Measurements from ENCODE around the gene NEDD9. TPM values are rescaled to one million over a fixed set of nuclear protein-coding genes. Genes with fewer than 3 reads are reported as not detected.
A peak's percentile ranks its signal among the peaks of the same experiment; 100 is the strongest.

Gene NEDD9
- total RNA-seq, 4 donors from 2014 or later, result 19.8 to 49.4 (median 35.6) TPM

DNA sequence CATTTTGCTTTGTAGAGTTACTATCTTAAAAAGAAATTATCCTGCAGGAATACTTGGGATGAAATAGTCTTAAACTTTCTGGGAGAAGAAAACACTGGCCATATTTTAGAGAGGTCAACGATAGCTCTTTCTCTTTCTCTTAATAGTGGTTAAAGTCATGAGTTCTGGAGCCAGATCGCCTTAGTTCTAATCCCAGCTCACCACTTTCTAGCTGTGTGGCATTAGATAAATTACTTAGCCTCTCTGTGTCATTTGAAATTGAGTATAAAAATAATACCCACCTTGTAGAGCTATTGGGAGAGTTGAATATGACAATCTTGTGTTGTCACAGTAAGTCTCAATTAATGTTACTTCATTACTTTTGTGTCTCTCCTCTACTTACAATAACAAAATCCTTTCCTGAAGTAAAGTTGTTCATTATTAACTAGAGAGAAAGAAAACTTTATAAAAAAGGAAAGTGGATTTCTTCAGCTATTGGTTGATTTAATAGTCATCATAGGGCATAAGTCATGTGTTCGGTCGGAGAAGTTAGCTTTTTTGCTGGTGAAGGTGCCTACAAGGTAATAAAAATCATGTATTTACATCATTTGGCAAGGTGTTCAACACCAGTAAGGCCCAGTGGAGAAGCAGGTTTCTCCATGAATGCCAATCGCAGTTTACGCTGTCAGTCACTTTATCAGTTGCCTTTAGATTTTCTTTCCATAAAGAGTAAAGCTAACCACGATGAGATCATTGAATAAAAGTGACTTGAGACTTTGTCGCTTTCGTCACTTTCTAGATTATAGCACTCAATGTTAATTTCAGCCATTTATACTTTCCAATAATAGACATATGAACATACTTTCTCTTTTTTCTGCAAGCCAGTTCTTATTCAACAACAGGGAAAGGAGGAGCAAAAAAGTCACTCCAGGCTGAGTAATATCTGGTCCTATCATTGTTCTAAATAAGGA lies 2.0 kb downstream of the NEDD9 start:
- intact Hi-C loops (cut with DNase I; ENCODE audit: low total_unique reads), result loop anchor here (5.0 to 10.0 kb wide), 5 partner anchors 58 to 344 kb away; partner anchors contain the start of gene SMIM13
- H3K9me3 ChIP-seq, result no peaks in the 10 kb centered on the region
- peak overlapping the region; percentile 61 to 91 (median 66) for H3K4me3 ChIP-seq
- peaks cover 6 to 12% of the 10 kb centered on the region in 2 donors for H3K4me1 ChIP-seq
- in situ Hi-C loops (cut with MboI; ENCODE audit: low sequenced_read_pairs in 4 of 4), result no loop called here
- no peak for TF ChIP-seq POLR2A (IDR thresholded peaks at IDR 0.05)
- TF ChIP-seq, protein P1, sequence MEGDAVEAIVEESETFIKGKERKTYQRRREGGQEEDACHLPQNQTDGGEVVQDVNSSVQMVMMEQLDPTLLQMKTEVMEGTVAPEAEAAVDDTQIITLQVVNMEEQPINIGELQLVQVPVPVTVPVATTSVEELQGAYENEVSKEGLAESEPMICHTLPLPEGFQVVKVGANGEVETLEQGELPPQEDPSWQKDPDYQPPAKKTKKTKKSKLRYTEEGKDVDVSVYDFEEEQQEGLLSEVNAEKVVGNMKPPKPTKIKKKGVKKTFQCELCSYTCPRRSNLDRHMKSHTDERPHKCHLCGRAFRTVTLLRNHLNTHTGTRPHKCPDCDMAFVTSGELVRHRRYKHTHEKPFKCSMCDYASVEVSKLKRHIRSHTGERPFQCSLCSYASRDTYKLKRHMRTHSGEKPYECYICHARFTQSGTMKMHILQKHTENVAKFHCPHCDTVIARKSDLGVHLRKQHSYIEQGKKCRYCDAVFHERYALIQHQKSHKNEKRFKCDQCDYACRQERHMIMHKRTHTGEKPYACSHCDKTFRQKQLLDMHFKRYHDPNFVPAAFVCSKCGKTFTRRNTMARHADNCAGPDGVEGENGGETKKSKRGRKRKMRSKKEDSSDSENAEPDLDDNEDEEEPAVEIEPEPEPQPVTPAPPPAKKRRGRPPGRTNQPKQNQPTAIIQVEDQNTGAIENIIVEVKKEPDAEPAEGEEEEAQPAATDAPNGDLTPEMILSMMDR (IDR thresholded peaks at IDR 0.05 in 4 of 5, conservative IDR thresholded peaks at IDR 0.05 in 1 of 5), result no peak
- peak overlapping the region; percentile 74 to 84 (median 75) for H3K27ac ChIP-seq
- DNase-seq (no peak), ATAC-seq (no peak)
- H3K36me3 ChIP-seq, result no peaks in the 10 kb centered on the region
- H3K27me3 ChIP-seq, result no peaks in the 10 kb centered on the region

DNA sequence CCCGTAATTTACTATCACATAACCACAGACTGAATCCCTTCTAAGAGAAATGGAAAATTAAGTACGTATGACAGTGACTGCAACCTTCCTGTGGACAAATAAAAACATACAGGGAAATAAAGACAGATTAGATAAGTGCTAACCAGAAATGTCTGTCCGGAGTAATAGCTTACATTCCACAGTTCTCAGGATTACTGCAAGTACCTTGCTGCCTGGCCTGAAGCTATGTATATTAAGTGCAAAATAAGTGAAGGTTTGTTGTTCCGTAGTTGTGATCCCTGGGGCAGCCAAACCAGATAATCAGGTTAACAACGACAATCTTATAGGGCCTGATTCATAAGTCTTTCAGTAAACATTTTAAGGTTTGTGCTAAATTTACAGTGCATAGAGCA lies 2.8 kb downstream of the NEDD9 start:
- Histone ChIP-seq H3K4me1 (peaks cover 6 to 12% of the 10 kb centered on the region in 2 donors), H3K27ac (peak overlapping the region; percentile 74 to 84 (median 75))

DNA sequence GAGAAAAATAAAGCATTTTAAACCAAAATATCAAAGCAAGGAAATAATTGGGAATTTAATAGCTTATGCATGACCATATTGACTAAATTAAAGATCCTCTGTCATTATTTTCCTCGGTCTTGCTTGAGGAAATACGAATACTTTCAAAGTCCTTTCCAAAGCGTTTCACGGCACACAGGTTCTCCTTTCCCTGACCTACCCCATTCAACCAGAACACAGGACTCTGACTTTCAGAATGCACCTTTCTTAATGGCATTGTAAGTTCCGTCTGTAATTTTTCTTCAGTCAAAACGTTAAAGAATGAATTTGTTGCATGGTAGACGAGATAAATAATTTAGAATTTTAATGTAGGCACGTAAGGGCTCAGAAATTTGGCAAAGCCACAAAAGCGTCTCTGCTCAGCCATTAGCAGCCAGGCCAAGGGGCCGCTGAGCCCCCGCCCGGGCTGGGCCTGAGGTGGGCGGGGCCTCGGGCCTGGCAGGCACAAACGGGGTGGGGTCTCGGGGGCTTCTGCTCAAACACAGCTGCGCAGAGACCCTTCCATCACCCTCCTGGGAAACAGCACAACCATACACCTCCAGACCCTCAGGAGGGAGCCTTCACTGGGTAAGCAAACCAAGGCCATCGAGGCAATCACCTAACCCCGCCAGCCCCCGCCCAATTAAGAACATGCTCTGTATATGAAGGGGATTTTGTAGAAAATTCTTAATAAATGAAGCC lies 3.4 kb downstream of the NEDD9 start:
- ATAC-seq, result no peak
- Histone ChIP-seq H3K27ac (peak overlapping the region; percentile 74 to 84 (median 75)), H3K9me3 (no peaks in the 10 kb centered on the region), H3K27me3 (no peaks in the 10 kb centered on the region), H3K4me1 (peaks cover 6 to 12% of the 10 kb centered on the region in 2 donors), H3K36me3 (no peaks in the 10 kb centered on the region), H3K4me3 (peak overlapping the region; percentile 61 to 91 (median 66))
- in situ Hi-C loops (cut with MboI; ENCODE audit: low sequenced_read_pairs in 4 of 4) (no loop called here), intact Hi-C loops (cut with DNase I; ENCODE audit: low total_unique reads) (no loop called here)
- TF ChIP-seq, protein P1 (IDR thresholded peaks at IDR 0.05 in 4 of 5, conservative IDR thresholded peaks at IDR 0.05 in 1 of 5), result no peak
- TF ChIP-seq POLR2A (IDR thresholded peaks at IDR 0.05), result peak; percentile 16 to 43
- no peak for DNase-seq

More for the DNA sequence above, 2.8 kb downstream of the NEDD9 start:
- in situ Hi-C loops (cut with MboI; ENCODE audit: low sequenced_read_pairs in 4 of 4), result no loop called here
- ATAC-seq (no peak), DNase-seq (no peak)
- Histone ChIP-seq H3K27me3 (no peaks in the 10 kb centered on the region), H3K36me3 (no peaks in the 10 kb centered on the region), H3K9me3 (no peaks in the 10 kb centered on the region), H3K4me3 (peak overlapping the region; percentile 61 to 91 (median 66))
- TF ChIP-seq, protein P1 (IDR thresholded peaks at IDR 0.05 in 4 of 5, conservative IDR thresholded peaks at IDR 0.05 in 1 of 5), result no peak
- TF ChIP-seq POLR2A (IDR thresholded peaks at IDR 0.05), result no peak
- intact Hi-C loops (cut with DNase I; ENCODE audit: low total_unique reads), result loop anchor here (5.0 to 10.0 kb wide), 5 partner anchors 57 to 345 kb away; partner anchors contain the start of gene SMIM13

DNA sequence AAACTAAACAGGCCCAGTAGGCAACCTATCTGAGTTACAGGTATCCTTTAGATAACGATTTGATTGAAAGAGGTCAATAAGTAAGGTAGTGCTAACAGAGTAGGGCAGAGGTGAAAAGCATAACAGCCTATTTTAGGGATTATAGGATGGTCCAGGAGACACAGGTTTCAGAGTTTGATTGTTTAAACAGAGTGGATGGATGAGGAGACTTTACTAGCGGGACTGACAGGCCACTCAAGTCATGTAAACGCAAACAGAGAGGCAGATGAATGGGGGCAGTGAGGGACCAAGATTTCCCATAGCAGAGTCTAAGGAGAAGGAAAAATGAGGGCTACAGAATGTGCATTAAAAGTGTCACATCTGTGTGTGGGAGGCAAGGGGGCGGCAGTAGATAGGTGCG lies 4.8 kb downstream of the NEDD9 start:
- in situ Hi-C loops (cut with MboI; ENCODE audit: low sequenced_read_pairs in 4 of 4), result no loop called here
- DNase-seq, result no peak
- H3K4me3 ChIP-seq, result peak overlapping the region; percentile 26 to 91 (median 65)

More for the DNA sequence above, 4.8 kb downstream of the NEDD9 start:
- H3K9me3 ChIP-seq, result no peaks in the 10 kb centered on the region
- H3K27ac ChIP-seq, result peak overlapping the region; percentile 74 to 84 (median 75)
- no peaks in the 10 kb centered on the region for H3K27me3 ChIP-seq
- TF ChIP-seq POLR2A (IDR thresholded peaks at IDR 0.05), result no peak
- H3K36me3 ChIP-seq, result no peaks in the 10 kb centered on the region
- H3K4me1 ChIP-seq, result peaks cover under 1 to 12% of the 10 kb centered on the region in 2 donors
- intact Hi-C loops (cut with DNase I; ENCODE audit: low total_unique reads), result no loop called here
- ATAC-seq, result no peak

Data from gastrocnemius medialis (tissue), 4 donors.